HL-60 (cell line): Measurements from ENCODE around the gene ENPP6.

Source experiments
- DNase-seq, 2 experiments: peaks; one replicate each; pipeline ENCODE4 v3.0.0-alpha.2; 2010 to 2020; ENCODE audit warnings: low read depth in 1 of 2, low spot score in 1 of 2
- H3K27ac ChIP-seq: fragments of 250-450 bp; sonication (Bioruptor Pico); replicated peaks from 2 replicates; pipeline ENCODE4 v1.5.1; 2020; ENCODE audit warnings: mild to moderate bottlenecking, moderate library complexity
- H3K27me3 ChIP-seq: fragments of 250-450 bp; sonication (Bioruptor Pico); 2 replicates; pipeline ENCODE4 v1.5.1; 2021; ENCODE audit warnings: mild to moderate bottlenecking, moderate library complexity; ENCODE audit not compliant: insufficient read depth, poor library complexity, severe bottlenecking
- H3K4me3 ChIP-seq: replicated peaks from 2 replicates; pipeline ENCODE4 v1.5.1; 2011; ENCODE audit warnings: mild to moderate bottlenecking, control low read depth, low read length; ENCODE audit not compliant: insufficient read depth
- CTCF ChIP-seq: IDR thresholded peaks from one replicate; pipeline ENCODE4 v1.5.1; 2011; ENCODE audit warnings: low read length, control low read depth, inconsistent platforms; ENCODE audit not compliant: insufficient read depth
- GABPA ChIP-seq: IDR thresholded peaks from 2 replicates; pipeline ENCODE4 v1.6.1; 2012; ENCODE audit warnings: low read depth
- POLR2AphosphoS5 ChIP-seq: IDR thresholded peaks from 2 replicates; pipeline ENCODE4 v1.6.1; 2012; ENCODE audit warnings: low read depth
- REST ChIP-seq: IDR thresholded peaks from 2 replicates; pipeline ENCODE4 v1.6.1; 2012; ENCODE audit warnings: low read depth; ENCODE audit not compliant: insufficient replicate concordance
- SPI1 ChIP-seq: IDR thresholded peaks from 2 replicates; pipeline ENCODE4 v1.6.1; 2012; ENCODE audit warnings: low read depth, mild to moderate bottlenecking, borderline replicate concordance

Gene ENPP6

GRCh38 chr4:184064877-184065276 lies 152.8 kb downstream of the ENPP6 start:
- no peak for TF ChIP-seq SPI1
- TF ChIP-seq CTCF = no peak
- no peak for TF ChIP-seq REST
- TF ChIP-seq POLR2AphosphoS5 = no peak
- no peak for TF ChIP-seq GABPA
- H3K4me3 ChIP-seq = no peak overlapping the region
- H3K27ac ChIP-seq = no peak overlapping the region
- no peaks in the 10 kb centered on the region for H3K27me3 ChIP-seq
- no peak for DNase-seq

- H3K27me3 ChIP-seq = no peaks in the 10 kb centered on the region
- DNase-seq = no peak
- H3K27ac ChIP-seq = no peak overlapping the region
- TF ChIP-seq POLR2AphosphoS5 (no peak), SPI1 (no peak), REST (no peak), CTCF (no peak), GABPA (no peak)
- no peak overlapping the region for H3K4me3 ChIP-seq
Measured at GRCh38 chr4:184062769-184063168, 154.9 kb downstream of the ENPP6 start.

DNA sequence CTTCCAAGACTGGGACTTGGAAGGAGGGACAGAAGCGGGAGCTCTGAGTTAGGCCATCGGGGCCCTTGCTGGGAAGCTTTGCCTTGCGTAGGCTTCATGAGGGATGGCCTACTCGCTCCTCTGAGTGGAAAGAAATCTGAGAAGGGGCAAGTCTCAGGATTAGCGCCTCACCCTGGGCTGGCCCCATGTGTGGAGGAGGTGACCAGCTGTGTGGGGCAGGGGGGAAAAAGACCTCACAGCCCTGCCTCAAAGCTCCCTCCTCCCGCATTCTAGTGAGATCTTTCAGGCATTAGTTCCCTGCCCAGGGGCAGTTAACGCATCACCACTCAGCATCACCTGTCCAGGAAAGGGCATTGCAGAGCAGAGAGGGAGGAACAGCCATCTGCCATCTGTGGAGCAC lies 156.1 kb downstream of the ENPP6 start:
- no peaks in the 10 kb centered on the region for H3K27me3 ChIP-seq
- no peak for TF ChIP-seq CTCF
- no peak for TF ChIP-seq POLR2AphosphoS5
- no peak for TF ChIP-seq REST
- TF ChIP-seq GABPA = no peak
- TF ChIP-seq SPI1 = no peak
- H3K4me3 ChIP-seq = no peak overlapping the region
- H3K27ac ChIP-seq = no peak overlapping the region
- DNase-seq = no peak
